SK-N-SH treated with all-trans-retinoic acid at 6 μM for 48 hours (cell line): ENCODE data around the gene IGF1.

Source experiments
- ATAC-seq: fragments of 200-7000 bp; cut with Tn5 transposase; 3 replicates; pipeline ENCODE4 v1.9.1; 2020; ENCODE audit warnings: mild to moderate bottlenecking, moderate library complexity
- ARNTL ChIP-seq: fragments of 450-650 bp; formaldehyde crosslinking; IDR thresholded peaks from 2 replicates; pipeline ENCODE4 v1.5.0; 2020; ENCODE audit warnings: low read depth, mild to moderate bottlenecking, moderate library complexity, borderline replicate concordance
- BACH2 ChIP-seq: fragments of 250-450 bp; sonication (Bioruptor Pico); IDR thresholded peaks from 2 replicates; pipeline ENCODE4 v1.9.0; 2021; ENCODE audit warnings: mild to moderate bottlenecking, borderline replicate concordance
- CSDC2 ChIP-seq: fragments of 250-450 bp; sonication (Bioruptor Pico); IDR thresholded peaks from 2 replicates; pipeline ENCODE4 v1.5.0; 2020; ENCODE audit warnings: mild to moderate bottlenecking, moderate library complexity
- CSRNP3 ChIP-seq: fragments of 250-450 bp; sonication (Bioruptor Pico); IDR thresholded peaks from 2 replicates; pipeline ENCODE4 v1.5.1; 2021; ENCODE audit warnings: mild to moderate bottlenecking, moderate library complexity
- ESRRG ChIP-seq: fragments of 250-450 bp; sonication (Bioruptor Pico); IDR thresholded peaks from 2 replicates; pipeline ENCODE4 v1.6.1; 2021; ENCODE audit warnings: mild to moderate bottlenecking
- GLIS3 ChIP-seq: fragments of 250-450 bp; sonication (Bioruptor Pico); IDR thresholded peaks from 2 replicates; pipeline ENCODE4 v1.5.0; 2020; ENCODE audit warnings: mild to moderate bottlenecking, moderate library complexity
- ISL1 ChIP-seq: fragments of 250-450 bp; sonication (Bioruptor Pico); IDR thresholded peaks from 2 replicates; pipeline ENCODE4 v2.1.2; 2022; ENCODE audit warnings: mild to moderate bottlenecking, moderate library complexity
- OSR1 ChIP-seq: fragments of 250-450 bp; sonication (Bioruptor Pico); IDR thresholded peaks from 2 replicates; pipeline ENCODE4 v1.8.0; 2022; ENCODE audit warnings: moderate library complexity, mild to moderate bottlenecking, inconsistent platforms
- PATZ1 ChIP-seq: fragments of 250-450 bp; sonication (Bioruptor Pico); IDR thresholded peaks from 2 replicates; pipeline ENCODE4 v1.8.0; 2020; ENCODE audit warnings: mild to moderate bottlenecking, moderate library complexity, borderline replicate concordance
- POU6F1 ChIP-seq: fragments of 250-450 bp; sonication (Bioruptor Pico); IDR thresholded peaks from 2 replicates; pipeline ENCODE4 v1.8.0; 2021; ENCODE audit warnings: low read depth, mild to moderate bottlenecking, moderate library complexity, borderline replicate concordance
- PPARA ChIP-seq: fragments of 250-450 bp; sonication (Bioruptor Pico); IDR thresholded peaks from 2 replicates; pipeline ENCODE4 v1.5.0; 2020; ENCODE audit warnings: mild to moderate bottlenecking, borderline replicate concordance
- SNAI2 ChIP-seq: fragments of 250-450 bp; sonication (Bioruptor Pico); IDR thresholded peaks from 2 replicates; pipeline ENCODE4 v1.5.0; 2020; ENCODE audit warnings: mild to moderate bottlenecking, moderate library complexity
- TCF4 ChIP-seq: fragments of 250-450 bp; sonication (Bioruptor Pico); IDR thresholded peaks from 2 replicates; pipeline ENCODE4 v1.8.0; 2021; ENCODE audit warnings: mild to moderate bottlenecking, moderate library complexity, borderline replicate concordance
- TOX ChIP-seq: fragments of 250-450 bp; sonication (Bioruptor Pico); IDR thresholded peaks from 2 replicates; pipeline ENCODE4 v1.8.0; 2021; ENCODE audit warnings: mild to moderate bottlenecking, moderate library complexity, borderline replicate concordance
- TSHZ2 ChIP-seq: fragments of 250-450 bp; sonication (Bioruptor Pico); IDR thresholded peaks from 2 replicates; pipeline ENCODE4 v1.5.0; 2020; ENCODE audit warnings: mild to moderate bottlenecking, moderate library complexity
- ZC3H10 ChIP-seq: fragments of 250-450 bp; sonication (Bioruptor Pico); IDR thresholded peaks from 2 replicates; pipeline ENCODE4 v1.5.1; 2021; ENCODE audit warnings: mild to moderate bottlenecking, moderate library complexity
- ZFP3 ChIP-seq: fragments of 250-450 bp; sonication (Bioruptor Pico); IDR thresholded peaks from 2 replicates; pipeline ENCODE4 v1.5.0; 2020; ENCODE audit warnings: mild to moderate bottlenecking, moderate library complexity
- ZFP30 ChIP-seq: fragments of 450-650 bp; formaldehyde crosslinking; IDR thresholded peaks from 2 replicates; pipeline ENCODE4 v1.5.0; 2022; ENCODE audit warnings: mild to moderate bottlenecking, moderate library complexity
- ZNF565 ChIP-seq: fragments of 450-650 bp; formaldehyde crosslinking; conservative IDR thresholded peaks from 2 replicates; pipeline ENCODE4 v1.5.0; 2020; ENCODE audit warnings: low read depth, mild to moderate bottlenecking, moderate library complexity
- ZNF70 ChIP-seq: fragments of 450-650 bp; formaldehyde crosslinking; IDR thresholded peaks from 2 replicates; pipeline ENCODE4 v1.5.0; 2020; ENCODE audit warnings: mild to moderate bottlenecking, moderate library complexity
- ZNF8 ChIP-seq: fragments of 450-650 bp; formaldehyde crosslinking; IDR thresholded peaks from 2 replicates; pipeline ENCODE4 v1.5.0; 2020; ENCODE audit warnings: mild to moderate bottlenecking, moderate library complexity

The IGF1 gene

GRCh38 chr12:102480406-102480805 lies at the start of gene IGF1:
IGF1 (minus strand) TSS chr12:102480563; CDS start chr12:102480381, 182 bp downstream.
- no peak for TF ChIP-seq PATZ1 (CRISPR knock-in tag)
- TF ChIP-seq ESRRG (CRISPR knock-in tag): no peak
- no peak for TF ChIP-seq ZFP30 (CRISPR knock-in tag)
- no peak for TF ChIP-seq ISL1
- no peak for TF ChIP-seq CSRNP3
- TF ChIP-seq TCF4 (CRISPR knock-in tag): no peak
- TF ChIP-seq BACH2 (CRISPR knock-in tag): no peak
- TF ChIP-seq ZC3H10 (CRISPR knock-in tag): no peak
- no peak for TF ChIP-seq ZNF8
- TF ChIP-seq PPARA (CRISPR knock-in tag): no peak
- TF ChIP-seq POU6F1 (CRISPR knock-in tag): no peak
- TF ChIP-seq OSR1 (CRISPR knock-in tag): no peak
- TF ChIP-seq SNAI2: no peak
- no peak for TF ChIP-seq TSHZ2 (CRISPR knock-in tag)
- no peak for TF ChIP-seq ZFP3 (CRISPR knock-in tag)
- no peak for TF ChIP-seq ARNTL (CRISPR knock-in tag)
- no peak for TF ChIP-seq GLIS3
- ATAC-seq: peak; percentile 50

- no peak for TF ChIP-seq GLIS3
- no peak for TF ChIP-seq ZFP30 (CRISPR knock-in tag)
- TF ChIP-seq ZNF70 (CRISPR knock-in tag): no peak
- TF ChIP-seq BACH2 (CRISPR knock-in tag): no peak
- no peak for TF ChIP-seq TCF4 (CRISPR knock-in tag)
- no peak for TF ChIP-seq CSRNP3
- TF ChIP-seq POU6F1 (CRISPR knock-in tag): no peak
- no peak for TF ChIP-seq ZC3H10 (CRISPR knock-in tag)
- TF ChIP-seq ZNF8: no peak
- TF ChIP-seq TSHZ2 (CRISPR knock-in tag): no peak
- TF ChIP-seq ESRRG (CRISPR knock-in tag): no peak
- no peak for TF ChIP-seq SNAI2
- TF ChIP-seq ZFP3 (CRISPR knock-in tag): no peak
- no peak for TF ChIP-seq CSDC2
- TF ChIP-seq ZNF565: no peak
- no peak for TF ChIP-seq PPARA (CRISPR knock-in tag)
- TF ChIP-seq PATZ1 (CRISPR knock-in tag): no peak
- TF ChIP-seq TOX (CRISPR knock-in tag): no peak
Observed at GRCh38 chr12:102528111-102528510, 47.7 kb upstream of the IGF1 start.

More at GRCh38 chr12:102528111-102528510, 47.7 kb upstream of the IGF1 start:
- ATAC-seq: no peak
